ENCODE data around the gene CELA2A.
"Not testable (repeated sequence)": the region's sequence is repeated elsewhere in the genome, so short reads cannot be mapped to it uniquely, and the experiment has no call there.

The CELA2A gene

GRCh38 chr1:15510611-15511405 is 54.3 kb downstream of the CELA2A start:
- in situ Hi-C loops (cut with HindIII; ENCODE audit: low pct_unique_long_range_greater_than_20kb, low sequenced_read_pairs), result no loop called here
- TF ChIP-seq JUND (IDR thresholded peaks at IDR 0.05; ENCODE audit: low read depth), result no peak
- no peak for DNase-seq (ENCODE audit: low read depth in 1 of 2, low spot score in 1 of 2)

- no peak for TF ChIP-seq JUND (IDR thresholded peaks at IDR 0.05; ENCODE audit: low read depth)
- in situ Hi-C loops (cut with HindIII; ENCODE audit: low pct_unique_long_range_greater_than_20kb, low sequenced_read_pairs), result no loop called here
- DNase-seq (ENCODE audit: low read depth in 1 of 2, low spot score in 1 of 2), result no peak
Observed at GRCh38 chr1:15513192-15513591, 56.7 kb downstream of the CELA2A start.

- no peak for TF ChIP-seq JUND (IDR thresholded peaks at IDR 0.05; ENCODE audit: low read depth)
- DNase-seq (ENCODE audit: low read depth in 1 of 2, low spot score in 1 of 2), result no peak
- in situ Hi-C loops (cut with HindIII; ENCODE audit: low pct_unique_long_range_greater_than_20kb, low sequenced_read_pairs), result no loop called here
Observed at GRCh38 chr1:15513919-15514318, 57.4 kb downstream of the CELA2A start.

- in situ Hi-C loops (cut with HindIII; ENCODE audit: low pct_unique_long_range_greater_than_20kb, low sequenced_read_pairs); DNase-seq (ENCODE audit: low read depth in 1 of 2, low spot score in 1 of 2): not testable (repeated sequence)
Observed at GRCh38 chr1:15514557-15514956, 58.0 kb downstream of the CELA2A start.

GRCh38 chr1:15515022-15515663 is 58.6 kb downstream of the CELA2A start:
- no peak for TF ChIP-seq JUND (IDR thresholded peaks at IDR 0.05; ENCODE audit: low read depth)
- no peak for DNase-seq (ENCODE audit: low read depth in 1 of 2, low spot score in 1 of 2)
- in situ Hi-C loops (cut with HindIII; ENCODE audit: low pct_unique_long_range_greater_than_20kb, low sequenced_read_pairs), result no loop called here

GRCh38 chr1:15519625-15520024 is 63.1 kb downstream of the CELA2A start:
- in situ Hi-C loops (cut with HindIII; ENCODE audit: low pct_unique_long_range_greater_than_20kb, low sequenced_read_pairs), result no loop called here
- no peak for TF ChIP-seq JUND (IDR thresholded peaks at IDR 0.05; ENCODE audit: low read depth)
- DNase-seq (ENCODE audit: low read depth in 1 of 2, low spot score in 1 of 2), result no peak

- in situ Hi-C loops (cut with HindIII; ENCODE audit: low pct_unique_long_range_greater_than_20kb, low sequenced_read_pairs); DNase-seq (ENCODE audit: low read depth in 1 of 2, low spot score in 1 of 2): not testable (repeated sequence)
Observed at GRCh38 chr1:15521206-15521906, 64.8 kb downstream of the CELA2A start.
